Transverse colon (tissue), 4 donors: ENCODE data around the gene BAHCC1. TPM values are rescaled to one million over a fixed set of nuclear protein-coding genes. Genes with fewer than 3 reads are reported as not detected.

ENCODE experiments used
- DNase-seq: peaks from one replicate; pipeline ENCODE4 v3.0.0-alpha.2; 2019
- H3K27ac ChIP-seq, 4 donors: fragments of 200-600 bp; sonication (generic); 2 replicates each; pipeline ENCODE4 v1.5.1; 2016 to 2018; ENCODE audit warnings: inconsistent platforms in 4 of 4
- H3K27me3 ChIP-seq: fragments of 200-600 bp; sonication (generic); 2 replicates; pipeline ENCODE4 v1.5.1; 2017; ENCODE audit warnings: inconsistent platforms
- H3K36me3 ChIP-seq, 4 donors: fragments of 200-600 bp; sonication (generic); 2 replicates each; pipeline ENCODE4 v1.5.1; 2017 to 2019; ENCODE audit warnings: inconsistent platforms in 4 of 4
- H3K4me1 ChIP-seq, 4 donors: fragments of 200-600 bp; sonication (generic); 2 replicates each; pipeline ENCODE4 v1.5.1; 2017 to 2020; ENCODE audit warnings: inconsistent platforms in 4 of 4
- H3K4me3 ChIP-seq, 4 donors: fragments of 200-600 bp; sonication (generic); 1 replicate in 1 of 4; 2 replicates in 3 of 4; pipeline versions ENCODE4 v1.5.1 to v1.6.1; 2017 to 2019; ENCODE audit warnings: inconsistent platforms in 4 of 4
- H3K9me3 ChIP-seq, 2 donors: fragments of 200-600 bp; sonication (generic); 2 replicates each; pipeline ENCODE4 v1.5.1; 2017 to 2019; ENCODE audit warnings: inconsistent platforms in 2 of 2
- CTCF ChIP-seq, 5 experiments: fragments of 200-600 bp in 3 of 5; fragments of 450-650 bp in 2 of 5; sonication (generic) in 3 of 5; IDR thresholded peaks; 1 replicate in 2 of 5; 2 replicates in 3 of 5; pipeline ENCODE4 v1.5.1; 2016 to 2017; ENCODE audit warnings: antibody characterized with exemption in 5 of 5, inconsistent platforms in 3 of 5, mild to moderate bottlenecking in 2 of 5, moderate library complexity in 1 of 5
- EP300 ChIP-seq: sonication (generic); formaldehyde crosslinking; IDR thresholded peaks from one replicate; pipeline ENCODE4 v1.6.1; 2017; ENCODE audit warnings: antibody characterized with exemption, low read depth
- POLR2A ChIP-seq: fragments of 450-650 bp; IDR thresholded peaks from one replicate; pipeline ENCODE4 v1.6.1; 2016; ENCODE audit warnings: antibody characterized with exemption, mild to moderate bottlenecking, moderate library complexity
- POLR2AphosphoS5 ChIP-seq, 3 donors: sonication (generic); formaldehyde crosslinking; IDR thresholded peaks; one replicate each; pipeline ENCODE4 v1.6.1; 2016; ENCODE audit warnings: antibody characterized with exemption in 3 of 3
- WGBS, 2 donors: methylation state at CpG; one replicate each; pipeline ENCODE4 v1.1.5; 2018; ENCODE audit warnings: low coverage in 1 of 2; 5-methylcytosine and 5-hydroxymethylcytosine counted together
- in situ Hi-C, 4 donors: fragments of 200-750 bp; cut with MboI; loops; one replicate each; pipeline versions ENCODE4 v1.15.0 to v1.15.1; 2017; ENCODE audit warnings: low sequenced_read_pairs in 3 of 4, low pct_ligation_motif_present in 1 of 4, low pct_unique_long_range_greater_than_20kb in 1 of 4
- intact Hi-C: fragments of 100-400 bp; cut with DNase I; formaldehyde crosslinking; loops from one replicate; pipeline ENCODE4 v1.15.1; 2023; ENCODE audit warnings: low total_unique reads
- total RNA-seq, 4 donors: library from RNA; depleted of rRNA; stranded (reverse); fragments of >200 nt; gene quantifications; one replicate each; pipeline ENCODE4 v1.1.0, GENCODE V29; 2016

BAHCC1 gene
- total RNA-seq, 4 donors from 2014 or later = 8.7 to 133 (median 12.4) TPM

DNA sequence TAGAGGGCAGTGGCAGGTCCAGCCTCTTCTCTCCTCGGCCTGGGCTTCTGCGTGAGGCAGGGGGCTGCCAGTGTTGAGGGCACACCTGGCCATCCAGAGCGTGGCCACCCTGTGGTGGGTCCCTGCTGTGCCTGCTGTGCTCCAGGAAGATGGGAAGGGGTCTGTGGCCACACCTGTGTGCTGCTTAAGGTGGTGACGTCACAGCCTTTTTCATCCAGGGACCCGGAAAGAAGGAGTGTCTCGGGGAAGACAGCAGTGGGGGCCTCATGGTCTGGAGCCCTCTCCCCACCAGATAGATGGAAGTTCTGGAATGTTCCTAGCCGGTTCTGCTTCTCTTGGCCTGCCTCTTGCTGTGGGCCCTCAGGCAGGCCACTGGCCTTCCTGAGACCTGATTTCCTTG lies 80.8 kb downstream of the BAHCC1 start:
- TF ChIP-seq CTCF (IDR thresholded peaks at IDR 0.05) = no peak
- no peaks in the 10 kb centered on the region for H3K36me3 ChIP-seq
- intact Hi-C loops = no loop called here
- DNase-seq = no peak
- 95% methylated on average over 7 of the region's 7 CpGs; no CpG with 5 or more reads in 1 of the 2 donors for WGBS, 2 donors
- H3K4me3 ChIP-seq = no peak overlapping the region
- H3K27me3 ChIP-seq = peaks cover 11% of the 10 kb centered on the region
- no peak overlapping the region for H3K27ac ChIP-seq
- no peaks in the 10 kb centered on the region for H3K9me3 ChIP-seq
- in situ Hi-C loops = loop anchor here (10.0 to 25.0 kb wide), 4 partner anchors 89 to 221 kb away; partner anchors contain the start of genes BAHCC1 (in 1 of the 4) and SLC38A10 (in 1 of the 4)
- peaks cover 0 to 3% (median 1%) of the 10 kb centered on the region in 4 donors for H3K4me1 ChIP-seq

- Histone ChIP-seq H3K9me3 (no peaks in the 10 kb centered on the region), H3K27me3 (peaks cover 15% of the 10 kb centered on the region), H3K27ac (no peak overlapping the region), H3K4me1 (peaks cover 0 to 9% (median 5%) of the 10 kb centered on the region in 4 donors), H3K36me3 (no peaks in the 10 kb centered on the region), H3K4me3 (no peak overlapping the region)
- DNase-seq = no peak
- WGBS, 2 donors = 80 to 89% methylated on average over 2 to 6 of the region's 6 CpGs
- intact Hi-C loops = no loop called here
- TF ChIP-seq POLR2A (no peak), EP300 (no peak), CTCF (IDR thresholded peaks at IDR 0.05) (no peak), POLR2AphosphoS5 (IDR thresholded peaks at IDR 0.05) (no peak)
- in situ Hi-C loops = loop anchor here (10.0 to 25.0 kb wide), 4 partner anchors 89 to 222 kb away; partner anchors contain the start of genes BAHCC1 (in 1 of the 4) and SLC38A10 (in 1 of the 4)
Measured at GRCh38 chr17:81476635-81477034, 81.4 kb downstream of the BAHCC1 start.

- DNase-seq = no peak
- Histone ChIP-seq H3K27me3 (peaks cover 21% of the 10 kb centered on the region), H3K4me1 (peaks cover 0 to 11% (median 8%) of the 10 kb centered on the region in 4 donors), H3K27ac (no peak overlapping the region), H3K9me3 (no peaks in the 10 kb centered on the region), H3K4me3 (no peak overlapping the region), H3K36me3 (no peaks in the 10 kb centered on the region)
- WGBS, 2 donors = 73 to 100% methylated on average over 2 to 6 of the region's 7 CpGs
- in situ Hi-C loops (loop anchor here (10.0 to 25.0 kb wide), 4 partner anchors 90 to 222 kb away; partner anchors contain the start of genes BAHCC1 (in 1 of the 4) and SLC38A10 (in 1 of the 4)), intact Hi-C loops (no loop called here)
- no peak for TF ChIP-seq CTCF (IDR thresholded peaks at IDR 0.05)
- TF ChIP-seq EP300 = no peak
- no peak for TF ChIP-seq POLR2A
- TF ChIP-seq POLR2AphosphoS5 (IDR thresholded peaks at IDR 0.05) = no peak
Measured at GRCh38 chr17:81477173-81477572, 81.9 kb downstream of the BAHCC1 start.

- WGBS, 2 donors = 74 to 89% methylated on average over 3 to 20 of the region's 20 CpGs
- no peak for DNase-seq
- no peak for TF ChIP-seq EP300
- no peak for TF ChIP-seq CTCF (IDR thresholded peaks at IDR 0.05)
- TF ChIP-seq POLR2AphosphoS5 (IDR thresholded peaks at IDR 0.05) = no peak
- no peak for TF ChIP-seq POLR2A
- in situ Hi-C loops = loop anchor here (10.0 to 25.0 kb wide), 4 partner anchors 91 to 223 kb away; partner anchors contain the start of genes BAHCC1 (in 1 of the 4) and SLC38A10 (in 1 of the 4)
- Histone ChIP-seq H3K4me1 (peaks cover 0 to 11% (median 9%) of the 10 kb centered on the region in 4 donors), H3K27me3 (peaks cover 21% of the 10 kb centered on the region), H3K4me3 (no peak overlapping the region), H3K27ac (no peak overlapping the region), H3K36me3 (no peaks in the 10 kb centered on the region), H3K9me3 (no peaks in the 10 kb centered on the region)
- intact Hi-C loops = no loop called here
Measured at GRCh38 chr17:81478119-81478518, 82.9 kb downstream of the BAHCC1 start.
